H9 (cell line): ENCODE measurements around the gene SULT1E1. TPM values are rescaled to one million over a fixed set of nuclear protein-coding genes. Genes with fewer than 3 reads are reported as not detected.

ENCODE experiments used
- DNase-seq: peaks from one replicate; pipeline ENCODE4 v3.0.0-alpha.2; 2017
- H2AFZ ChIP-seq: one replicate; pipeline ENCODE4 v1.6.1; 2013; ENCODE audit warnings: mild to moderate bottlenecking, low read length, control low read depth, moderate library complexity
- H2AK5ac ChIP-seq: 2 replicates; pipeline ENCODE4 v1.6.1; 2013; ENCODE audit warnings: low read length, control low read depth, mixed read lengths; ENCODE audit not compliant: insufficient read length
- H2BK120ac ChIP-seq: one replicate; pipeline ENCODE4 v1.6.1; 2013; ENCODE audit warnings: low read depth, mild to moderate bottlenecking, low read length, control low read depth, inconsistent platforms; ENCODE audit not compliant: poor library complexity, severe bottlenecking
- H2BK12ac ChIP-seq: 2 replicates; pipeline ENCODE4 v1.6.1; 2013; ENCODE audit warnings: low read length, control low read depth, mixed read lengths, low read depth; ENCODE audit not compliant: insufficient read length
- H2BK15ac ChIP-seq: 2 replicates; pipeline ENCODE4 v1.6.1; 2013; ENCODE audit warnings: low read depth, low read length, control low read depth
- H2BK20ac ChIP-seq: one replicate; pipeline ENCODE4 v1.6.1; 2013; ENCODE audit warnings: low read depth, mild to moderate bottlenecking, low read length, control low read depth, inconsistent platforms; ENCODE audit not compliant: poor library complexity, severe bottlenecking
- H2BK5ac ChIP-seq: 2 replicates; pipeline ENCODE4 v1.6.1; 2013; ENCODE audit warnings: low read length, control low read depth, mixed read lengths; ENCODE audit not compliant: insufficient read length
- H3K14ac ChIP-seq: 2 replicates; pipeline ENCODE4 v1.6.1; 2013; ENCODE audit warnings: low read length, control low read depth; ENCODE audit not compliant: insufficient read depth
- H3K18ac ChIP-seq: 2 replicates; pipeline ENCODE4 v1.6.1; 2013; ENCODE audit warnings: low read depth, mild to moderate bottlenecking, mixed read lengths, low read length, control low read depth; ENCODE audit not compliant: insufficient read length
- H3K23ac ChIP-seq: 2 replicates; pipeline ENCODE4 v1.6.1; 2013; ENCODE audit warnings: low read length, control low read depth, mixed read lengths, low read depth; ENCODE audit not compliant: insufficient read length
- H3K23me2 ChIP-seq: 2 replicates; pipeline ENCODE4 v1.6.1; 2013; ENCODE audit warnings: low read depth, mild to moderate bottlenecking, mixed read lengths, low read length, control low read depth; ENCODE audit not compliant: insufficient read length, poor library complexity, severe bottlenecking
- H3K27ac ChIP-seq: 2 replicates; pipeline ENCODE4 v1.5.1; 2013; ENCODE audit warnings: low read length, control low read depth, mixed read lengths, low read depth; ENCODE audit not compliant: insufficient read length
- H3K27me3 ChIP-seq: 2 replicates; pipeline ENCODE4 v1.6.1; 2013; ENCODE audit warnings: low read length, control low read depth, inconsistent platforms; ENCODE audit not compliant: insufficient read depth
- H3K4ac ChIP-seq: 2 replicates; pipeline ENCODE4 v1.6.1; 2013; ENCODE audit warnings: low read depth, mild to moderate bottlenecking, control low read depth, inconsistent platforms, low read length, moderate library complexity
- H3K4me1 ChIP-seq: 2 replicates; pipeline ENCODE4 v1.6.1; 2013; ENCODE audit warnings: low read length, control low read depth, inconsistent platforms; ENCODE audit not compliant: insufficient read depth
- H3K4me2 ChIP-seq: 2 replicates; pipeline ENCODE4 v1.6.1; 2013; ENCODE audit warnings: low read length, control low read depth, mixed read lengths; ENCODE audit not compliant: insufficient read length, insufficient read depth
- H3K56ac ChIP-seq: 2 replicates; pipeline ENCODE4 v1.6.1; 2013; ENCODE audit warnings: low read depth, mild to moderate bottlenecking, mixed read lengths, low read length, control low read depth; ENCODE audit not compliant: insufficient read length
- H3K79me1 ChIP-seq: 2 replicates; pipeline ENCODE4 v1.6.1; 2013; ENCODE audit warnings: low read depth, mild to moderate bottlenecking, moderate library complexity, low read length, control low read depth, inconsistent platforms; ENCODE audit not compliant: insufficient read depth, poor library complexity, severe bottlenecking
- H3K79me2 ChIP-seq: 2 replicates; pipeline ENCODE4 v1.6.1; 2013; ENCODE audit warnings: low read length, control low read depth, inconsistent platforms; ENCODE audit not compliant: insufficient read depth
- H3K9ac ChIP-seq: 2 replicates; pipeline ENCODE4 v1.6.1; 2013; ENCODE audit warnings: low read length, control low read depth, mixed read lengths; ENCODE audit not compliant: insufficient read length; ENCODE audit errors: extremely low read depth
- H3K9me3 ChIP-seq: one replicate; pipeline ENCODE4 v1.6.1; 2013; ENCODE audit warnings: low read depth, low read length, inconsistent platforms; ENCODE audit not compliant: control insufficient read depth
- H3T11ph ChIP-seq: one replicate; pipeline ENCODE4 v1.6.1; 2013; ENCODE audit warnings: mild to moderate bottlenecking, low read length, control low read depth, inconsistent platforms
- H4K20me1 ChIP-seq: one replicate; pipeline ENCODE4 v1.6.1; 2013; ENCODE audit not compliant: control insufficient read depth, insufficient read length, insufficient read depth
- H4K5ac ChIP-seq: 2 replicates; pipeline ENCODE4 v1.6.1; 2013; ENCODE audit warnings: low read depth, mild to moderate bottlenecking, mixed read lengths, low read length, control low read depth; ENCODE audit not compliant: insufficient read length
- H4K8ac ChIP-seq: replicated peaks from 2 replicates; pipeline ENCODE4 v1.6.1; 2013; ENCODE audit warnings: low read length, control low read depth, mixed read lengths, low read depth; ENCODE audit not compliant: insufficient read length
- H4K91ac ChIP-seq: 2 replicates; pipeline ENCODE4 v1.6.1; 2013; ENCODE audit warnings: low read depth, mild to moderate bottlenecking, moderate library complexity, mixed read lengths, low read length, control low read depth; ENCODE audit not compliant: insufficient read length
- H3K27ac Mint-ChIP-seq, 3 experiments: 2 replicates in 2 of 3; 3 replicates in 1 of 3; pipeline ENCODE4 v1.8.0; 2020 to 2021; ENCODE audit warnings: mixed read lengths in 3 of 3, mild to moderate bottlenecking in 1 of 3, moderate library complexity in 1 of 3
- H3K27me3 Mint-ChIP-seq: 2 replicates; pipeline ENCODE4 v1.8.0; 2021; ENCODE audit warnings: low read depth, mild to moderate bottlenecking, moderate library complexity, mixed read lengths
- H3K36me3 Mint-ChIP-seq, 3 experiments: 2 replicates in 2 of 3; 3 replicates in 1 of 3; pipeline ENCODE4 v1.8.0; 2020 to 2021; ENCODE audit warnings: low read depth in 3 of 3, mixed read lengths in 3 of 3; ENCODE audit not compliant: insufficient read depth in 1 of 3
- H3K4me1 Mint-ChIP-seq, 2 experiments: 2 replicates each; pipeline ENCODE4 v1.8.0; 2020; ENCODE audit warnings: mixed read lengths in 2 of 2
- H3K4me3 Mint-ChIP-seq, 2 experiments: 2 replicates in 1 of 2; 3 replicates in 1 of 2; pipeline ENCODE4 v1.8.0; 2020 to 2021; ENCODE audit warnings: mild to moderate bottlenecking in 2 of 2, mixed read lengths in 2 of 2, moderate library complexity in 1 of 2
- H3K9me3 Mint-ChIP-seq, 2 experiments: 2 replicates in 1 of 2; 3 replicates in 1 of 2; pipeline ENCODE4 v1.8.0; 2020; ENCODE audit warnings: mild to moderate bottlenecking in 2 of 2, mixed read lengths in 2 of 2, moderate library complexity in 1 of 2
- WGBS: extraction: QIAGEN DNeasy Blood & Tissue Kit; methylation state at CpG from one replicate; pipeline ENCODE4 v1.1.7; 2013; ENCODE audit warnings: missing lambda C conversion rate, low lambda C conversion rate, mixed read lengths; ENCODE audit not compliant: insufficient read length; ENCODE audit errors: extremely low coverage; 5-methylcytosine and 5-hydroxymethylcytosine counted together
- long read RNA-seq: library from polyadenylated mRNA; unstranded; transcript quantifications from one replicate; pipeline ENCODE4 v2.0.0, GENCODE V29; 2020
- total RNA-seq: library from RNA; stranded (reverse); gene quantifications from 2 replicates; pipeline ENCODE4 v1.2.1, GENCODE V29; 2021
- TF ChIP-seq, protein P1 (sequence below): fragments of 200-600 bp; sonication (generic); conservative IDR thresholded peaks from 3 replicates; pipeline ENCODE4 v1.8.0; 2021; ENCODE audit warnings: antibody characterized with exemption, mild to moderate bottlenecking

SULT1E1 gene, protein sequence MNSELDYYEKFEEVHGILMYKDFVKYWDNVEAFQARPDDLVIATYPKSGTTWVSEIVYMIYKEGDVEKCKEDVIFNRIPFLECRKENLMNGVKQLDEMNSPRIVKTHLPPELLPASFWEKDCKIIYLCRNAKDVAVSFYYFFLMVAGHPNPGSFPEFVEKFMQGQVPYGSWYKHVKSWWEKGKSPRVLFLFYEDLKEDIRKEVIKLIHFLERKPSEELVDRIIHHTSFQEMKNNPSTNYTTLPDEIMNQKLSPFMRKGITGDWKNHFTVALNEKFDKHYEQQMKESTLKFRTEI
- not detected in 2 replicates for total RNA-seq
- long read RNA-seq, result 0 reads

- Histone ChIP-seq H3T11ph (no peak within 1 kb of the TSS), H3K9me3 (no peaks in the 10 kb centered on the region), H3K18ac (no peak within 1 kb of the TSS), H4K8ac (no peak within 1 kb of the TSS), H3K4ac (no peak within 1 kb of the TSS), H2BK15ac (no peak within 1 kb of the TSS), H2BK5ac (no peak within 1 kb of the TSS), H2BK12ac (no peak within 1 kb of the TSS), H3K27ac (no peak within 1 kb of the TSS), H2BK120ac (no peak within 1 kb of the TSS), H2AK5ac (no peak within 1 kb of the TSS), H2AFZ (no peak within 1 kb of the TSS), H3K9ac (no peak within 1 kb of the TSS), H3K4me1 (no peaks in the 10 kb centered on the region), H4K20me1 (no peaks in the 10 kb centered on the region), H3K56ac (no peak within 1 kb of the TSS), H3K4me2 (no peak within 1 kb of the TSS), H3K23ac (no peak within 1 kb of the TSS), H3K27me3 (no peaks in the 10 kb centered on the region), H3K79me1 (no peaks in the 10 kb centered on the region), H4K91ac (no peak within 1 kb of the TSS), H3K14ac (no peak within 1 kb of the TSS), H3K23me2 (no peaks in the 10 kb centered on the region), H4K5ac (no peak within 1 kb of the TSS), H2BK20ac (no peak within 1 kb of the TSS), H3K79me2 (no peaks in the 10 kb centered on the region)
- Mint-ChIP-seq H3K9me3 (no peaks in the 10 kb centered on the region), H3K27ac (no peak within 1 kb of the TSS), H3K4me1 (no peaks in the 10 kb centered on the region), H3K36me3 (no peaks in the 10 kb centered on the region), H3K4me3 (no peak within 1 kb of the TSS), H3K27me3 (no peaks in the 10 kb centered on the region)
- no peak for DNase-seq
- WGBS, result no CpG with 5 or more reads among the region's 1 CpG
- TF ChIP-seq, protein P1, sequence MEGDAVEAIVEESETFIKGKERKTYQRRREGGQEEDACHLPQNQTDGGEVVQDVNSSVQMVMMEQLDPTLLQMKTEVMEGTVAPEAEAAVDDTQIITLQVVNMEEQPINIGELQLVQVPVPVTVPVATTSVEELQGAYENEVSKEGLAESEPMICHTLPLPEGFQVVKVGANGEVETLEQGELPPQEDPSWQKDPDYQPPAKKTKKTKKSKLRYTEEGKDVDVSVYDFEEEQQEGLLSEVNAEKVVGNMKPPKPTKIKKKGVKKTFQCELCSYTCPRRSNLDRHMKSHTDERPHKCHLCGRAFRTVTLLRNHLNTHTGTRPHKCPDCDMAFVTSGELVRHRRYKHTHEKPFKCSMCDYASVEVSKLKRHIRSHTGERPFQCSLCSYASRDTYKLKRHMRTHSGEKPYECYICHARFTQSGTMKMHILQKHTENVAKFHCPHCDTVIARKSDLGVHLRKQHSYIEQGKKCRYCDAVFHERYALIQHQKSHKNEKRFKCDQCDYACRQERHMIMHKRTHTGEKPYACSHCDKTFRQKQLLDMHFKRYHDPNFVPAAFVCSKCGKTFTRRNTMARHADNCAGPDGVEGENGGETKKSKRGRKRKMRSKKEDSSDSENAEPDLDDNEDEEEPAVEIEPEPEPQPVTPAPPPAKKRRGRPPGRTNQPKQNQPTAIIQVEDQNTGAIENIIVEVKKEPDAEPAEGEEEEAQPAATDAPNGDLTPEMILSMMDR, result no peak
These were observed at the start of gene SULT1E1 for GRCh38 chr4:69860052-69860451. TSS of gene SULT1E1 (minus strand) at chr4:69860145. CDS start at chr4:69857644, 2,501 bp downstream.
